ENCODE results near the gene LAIR2.
"Not testable (repeated sequence)": the region's sequence is repeated elsewhere in the genome, so short reads cannot be mapped to it uniquely, and the experiment has no call there.

DNA sequence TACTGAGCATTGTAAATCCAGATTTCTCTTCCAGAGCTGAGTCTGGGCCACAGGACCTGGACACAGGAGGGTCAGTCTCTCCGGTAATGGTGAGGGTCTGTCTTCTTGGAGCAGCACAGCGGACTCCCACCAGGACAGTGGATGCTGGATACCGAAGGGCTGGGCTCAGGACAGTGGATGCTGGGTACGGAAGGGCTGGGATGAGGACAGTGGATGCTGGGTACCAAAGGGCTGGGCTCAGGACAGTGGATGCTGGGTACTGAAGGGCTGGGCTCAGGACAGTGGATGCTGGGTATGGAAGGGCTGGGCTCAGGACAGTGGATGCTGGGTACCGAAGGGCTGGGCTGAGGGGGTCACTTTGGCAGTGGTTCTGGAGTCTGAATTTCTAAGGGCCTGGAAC lies 9.6 kb upstream of the LAIR2 start:
- not testable (repeated sequence) for TF ChIP-seq POLR2AphosphoS5 (IDR thresholded peaks at IDR 0.05; ENCODE audit: borderline replicate concordance, low read depth, low read length); EZH2 (IDR thresholded peaks at IDR 0.05); FOXP2 (optimal IDR thresholded peaks at IDR 0.05; ENCODE audit: control extremely low read depth, extremely low read length, insufficient read depth)

Data from SK-N-MC (cell line).